Measurements from ENCODE around the gene CENPU.
A peak's percentile ranks its signal among the peaks of the same experiment; 100 is the strongest.
"Not testable (repeated sequence)": the region's sequence is repeated elsewhere in the genome, so short reads cannot be mapped to it uniquely, and the experiment has no call there.

The CENPU gene, protein sequence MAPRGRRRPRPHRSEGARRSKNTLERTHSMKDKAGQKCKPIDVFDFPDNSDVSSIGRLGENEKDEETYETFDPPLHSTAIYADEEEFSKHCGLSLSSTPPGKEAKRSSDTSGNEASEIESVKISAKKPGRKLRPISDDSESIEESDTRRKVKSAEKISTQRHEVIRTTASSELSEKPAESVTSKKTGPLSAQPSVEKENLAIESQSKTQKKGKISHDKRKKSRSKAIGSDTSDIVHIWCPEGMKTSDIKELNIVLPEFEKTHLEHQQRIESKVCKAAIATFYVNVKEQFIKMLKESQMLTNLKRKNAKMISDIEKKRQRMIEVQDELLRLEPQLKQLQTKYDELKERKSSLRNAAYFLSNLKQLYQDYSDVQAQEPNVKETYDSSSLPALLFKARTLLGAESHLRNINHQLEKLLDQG

DNA sequence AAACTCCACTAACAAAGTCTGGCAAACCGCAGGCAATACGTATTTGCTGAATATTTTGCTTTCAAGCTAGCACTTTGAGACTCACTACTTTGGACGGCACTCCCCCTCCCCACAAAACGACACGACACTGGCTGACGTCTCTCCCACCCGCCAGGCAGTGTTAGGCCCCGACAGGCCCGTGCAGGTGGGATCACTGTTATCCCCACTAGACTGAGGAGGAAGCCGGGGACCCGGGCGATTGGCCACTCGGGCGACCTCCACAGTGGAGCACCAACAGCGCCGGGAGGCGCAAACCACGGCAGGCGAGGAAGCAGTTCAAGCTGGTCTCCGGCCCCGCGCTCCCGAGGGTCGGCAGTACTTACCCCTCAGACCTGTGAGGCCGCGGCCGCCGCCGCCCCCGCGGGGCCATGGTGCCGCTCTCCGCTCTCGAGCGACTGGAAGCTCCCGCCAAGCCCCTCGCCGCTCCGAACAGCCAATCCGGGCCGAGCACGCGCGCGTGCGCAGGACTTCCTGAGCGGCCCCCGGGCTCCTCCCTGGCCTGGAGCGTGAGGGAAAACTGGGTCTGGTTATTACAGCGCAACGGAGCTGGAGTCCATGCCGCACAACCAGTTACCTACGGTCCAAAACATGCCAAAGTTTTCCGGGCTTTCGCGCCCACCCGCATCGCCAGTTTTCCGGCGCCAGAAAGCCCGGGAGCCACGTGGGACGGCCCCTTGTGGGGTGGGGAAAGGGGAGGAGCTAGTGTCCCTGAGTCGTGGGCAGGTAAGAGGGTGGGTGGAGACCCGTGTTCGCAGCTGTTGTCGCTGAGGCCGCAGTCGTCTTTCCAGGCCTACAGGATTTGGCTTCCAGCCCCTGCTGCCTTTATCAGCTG, at the start of gene CENPU:
Gene CENPU, minus strand, starts transcription at position 443 of the 871 bp plus-strand sequence. Its CDS starts 34 bp downstream, at position 409.
- DNase-seq = peak; percentile 95

- no peak for DNase-seq
These were observed 49.0 kb upstream of the CENPU start for GRCh38 chr4:184782731-184783373.

GRCh38 chr4:184779160-184779559, 45.3 kb upstream of the CENPU start:
- DNase-seq = not testable (repeated sequence)

- no peak for DNase-seq
These were observed 44.4 kb upstream of the CENPU start for GRCh38 chr4:184778325-184778724.

GRCh38 chr4:184776821-184777220, 42.9 kb upstream of the CENPU start:
- no peak for DNase-seq

- DNase-seq = no peak
These were observed 42.1 kb upstream of the CENPU start for GRCh38 chr4:184775854-184776555.

DNA sequence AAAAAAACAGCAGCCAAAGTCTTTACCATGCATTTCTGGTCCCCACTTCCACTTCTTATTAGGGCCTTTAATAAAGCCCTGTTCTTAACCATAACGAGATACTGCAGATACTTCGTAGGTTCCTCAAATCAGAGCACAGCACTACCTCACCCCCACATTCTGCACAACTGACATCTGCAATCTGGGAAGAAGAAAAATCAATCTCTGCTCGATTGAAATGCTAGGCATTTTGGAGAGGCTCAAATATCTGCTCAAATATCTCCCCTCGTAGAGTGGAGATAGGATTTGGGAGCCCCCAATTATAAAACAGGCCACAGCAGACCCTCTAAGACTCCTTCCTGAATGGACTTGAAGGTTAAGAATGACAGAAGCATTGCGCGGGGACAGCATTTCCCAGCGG, 40.3 kb upstream of the CENPU start:
- DNase-seq = no peak

GRCh38 chr4:184771416-184771815, 37.5 kb upstream of the CENPU start:
- DNase-seq = no peak

- DNase-seq = no peak
These were observed 35.4 kb upstream of the CENPU start for GRCh38 chr4:184769141-184769765.

GRCh38 chr4:184768296-184768695, 34.4 kb upstream of the CENPU start:
- DNase-seq = no peak

DNA sequence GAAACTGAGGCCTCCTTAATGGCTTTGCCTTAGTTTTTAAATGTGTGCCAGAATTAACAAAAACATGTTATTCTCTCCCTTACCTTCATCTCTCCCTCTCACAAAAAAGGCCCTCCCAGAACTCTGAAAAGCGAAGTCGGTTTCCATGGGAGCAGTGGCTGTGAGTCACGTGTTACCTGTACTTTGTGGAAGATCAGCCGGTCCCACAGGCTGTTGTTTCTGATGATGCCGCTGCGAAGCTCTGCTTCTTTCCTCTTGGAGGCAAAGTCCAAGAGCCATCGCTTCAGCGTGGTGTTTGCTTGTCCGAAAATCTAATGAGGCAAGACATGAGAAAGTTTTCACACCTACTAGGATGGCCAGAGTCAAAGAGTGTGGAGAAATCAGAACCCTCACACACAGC, 32.5 kb upstream of the CENPU start:
- DNase-seq = no peak

GRCh38 chr4:184765473-184766340, 31.8 kb upstream of the CENPU start:
- DNase-seq = no peak

- no peak for DNase-seq
These were observed 30.7 kb upstream of the CENPU start for GRCh38 chr4:184764601-184765000.

DNA sequence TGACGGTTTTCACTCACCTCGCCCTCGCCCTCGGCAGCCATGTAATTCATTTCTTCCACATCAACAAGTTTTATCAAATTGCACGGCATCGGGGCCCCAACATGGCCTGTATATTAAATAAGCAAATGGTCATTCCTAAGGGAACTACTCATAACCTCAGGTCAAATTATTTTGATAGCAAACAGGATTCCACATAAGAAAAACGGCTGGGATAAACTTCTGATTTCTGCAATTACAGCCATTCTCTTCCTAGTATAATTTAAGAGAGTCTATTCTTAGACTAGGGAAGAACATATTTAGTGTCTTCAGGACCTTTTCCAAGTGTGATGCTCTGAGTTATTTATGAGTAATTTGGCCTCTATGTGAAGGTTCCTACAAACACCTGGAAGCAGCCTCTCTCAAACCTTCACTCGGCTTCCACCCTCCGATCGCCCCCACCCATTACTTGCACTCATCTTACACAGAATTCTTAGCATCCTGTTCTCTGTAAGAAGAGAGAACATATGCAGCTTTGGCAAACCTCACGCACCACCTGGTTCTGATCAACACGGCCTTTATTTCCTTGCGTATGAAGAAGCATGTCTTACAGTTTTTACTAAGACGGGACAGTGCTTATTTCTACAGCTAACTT, 29.4 kb upstream of the CENPU start:
- no peak for DNase-seq

DNA sequence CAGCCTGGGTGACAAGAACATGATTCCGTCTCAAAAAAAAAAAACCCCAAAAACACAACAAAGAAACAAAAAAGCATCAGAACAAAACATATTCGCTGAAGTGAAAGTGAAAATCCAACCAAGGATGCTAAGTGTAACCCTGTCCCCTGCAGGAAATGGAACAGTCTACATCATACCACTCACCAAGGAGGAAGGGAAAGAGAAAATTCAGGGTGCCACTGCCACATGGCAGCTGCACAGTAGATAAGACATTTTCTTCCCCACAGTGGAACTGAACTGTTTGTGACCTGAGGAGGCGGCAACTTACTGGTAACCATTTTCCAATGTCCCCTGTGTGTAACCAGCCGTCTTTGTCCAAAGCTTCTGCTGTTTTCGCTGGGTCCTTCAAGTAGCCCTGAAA, 28.2 kb upstream of the CENPU start:
- no peak for DNase-seq

DNA sequence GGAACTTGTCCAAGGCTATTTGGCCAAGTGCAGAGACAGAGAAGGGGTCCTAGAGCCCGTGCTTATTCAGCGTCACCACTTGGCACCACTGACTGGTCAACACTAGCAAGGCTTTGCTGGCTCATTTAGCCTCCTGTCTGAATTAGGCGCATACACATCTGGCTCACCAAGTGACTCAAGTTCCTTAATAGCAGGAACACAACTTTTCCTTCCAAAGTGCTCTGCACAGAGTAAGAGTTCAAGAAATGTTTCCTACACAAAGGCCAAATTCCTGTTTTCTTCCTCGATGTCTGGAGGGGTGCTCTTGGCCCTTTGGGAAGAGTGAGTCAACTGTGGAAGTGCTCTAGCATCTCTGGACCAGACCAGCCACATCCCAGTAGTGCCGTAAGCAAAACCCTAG, 26.8 kb upstream of the CENPU start:
- DNase-seq = no peak

- no peak for DNase-seq
These were observed 23.9 kb upstream of the CENPU start for GRCh38 chr4:184757810-184758209.

DNA sequence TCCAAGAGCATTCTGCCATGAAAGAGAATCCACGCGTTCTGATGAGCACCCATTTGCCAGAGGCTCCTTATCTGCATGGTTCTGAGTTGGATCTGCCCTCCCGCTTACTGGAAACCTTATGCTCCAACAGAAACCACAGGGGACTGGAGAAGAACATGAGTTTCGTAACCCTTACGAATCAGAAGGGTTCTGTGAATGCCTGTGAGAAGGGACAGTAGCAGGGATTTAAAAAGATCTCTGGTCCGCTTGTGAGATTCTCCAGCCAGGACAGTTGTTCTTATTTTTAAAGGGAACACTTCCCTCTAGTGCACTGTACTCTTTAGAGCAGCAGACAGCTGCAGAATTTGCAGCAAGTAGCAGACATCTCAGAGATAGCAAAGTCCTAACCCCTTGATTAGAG, 22.5 kb upstream of the CENPU start:
- DNase-seq = no peak

GRCh38 chr4:184755278-184755677, 21.4 kb upstream of the CENPU start:
- DNase-seq = no peak

- no peak for DNase-seq
These were observed 18.8 kb upstream of the CENPU start for GRCh38 chr4:184752496-184753275.
